AG04450 (cell line): Measurements from ENCODE around the gene LRRN4CL. TPM values are rescaled to one million over a fixed set of nuclear protein-coding genes. Genes with fewer than 3 reads are reported as not detected.

ENCODE experiments used
- CTCF ChIA-PET: fragments of 300-600, 350-600 bp; formaldehyde crosslinking; extraction: SDS; loops from one replicate; lab custom pipeline; 2022; ENCODE audit warnings: antibody characterized with exemption, inconsistent platforms; lab: Charles Lee
- POLR2A ChIA-PET: fragments of 350-600 bp; formaldehyde crosslinking; extraction: SDS; loops from one replicate; lab custom pipeline; 2021; ENCODE audit warnings: antibody characterized with exemption, inconsistent platforms; lab: Yijun Ruan, JAX
- DNase-seq: peaks from one replicate; pipeline ENCODE4 v3.0.0-alpha.2; 2011; ENCODE audit warnings: low read depth, low spot score
- H3K27ac ChIP-seq: one replicate; pipeline ENCODE4 v1.5.1; 2012; ENCODE audit warnings: low read depth, low read length, control low read depth
- H3K27me3 ChIP-seq: one replicate; pipeline ENCODE4 v1.6.0; 2012; ENCODE audit warnings: low read length; ENCODE audit not compliant: control insufficient read depth, insufficient read depth
- H3K4me3 ChIP-seq: 2 replicates; pipeline ENCODE4 v1.5.1; 2011; ENCODE audit warnings: mild to moderate bottlenecking, low read depth, low read length, control low read depth
- H3K9me3 ChIP-seq: 2 replicates; pipeline ENCODE4 v1.5.1; 2012; ENCODE audit warnings: low read length; ENCODE audit not compliant: control insufficient read depth, insufficient read depth
- polyA plus RNA-seq: library from polyadenylated mRNA; depleted of rRNA; stranded (reverse); fragments of >200 nt; gene quantifications from 2 replicates; pipeline ENCODE4 v1.2.3, GENCODE V29; 2011
- TF ChIP-seq, protein P1 (sequence below): IDR thresholded peaks from 2 replicates; pipeline ENCODE4 v1.5.1; 2011; ENCODE audit warnings: low read depth, low read length, control low read depth, inconsistent platforms

LRRN4CL gene
- polyA plus RNA-seq, 1 experiment = 4.1 TPM

DNA sequence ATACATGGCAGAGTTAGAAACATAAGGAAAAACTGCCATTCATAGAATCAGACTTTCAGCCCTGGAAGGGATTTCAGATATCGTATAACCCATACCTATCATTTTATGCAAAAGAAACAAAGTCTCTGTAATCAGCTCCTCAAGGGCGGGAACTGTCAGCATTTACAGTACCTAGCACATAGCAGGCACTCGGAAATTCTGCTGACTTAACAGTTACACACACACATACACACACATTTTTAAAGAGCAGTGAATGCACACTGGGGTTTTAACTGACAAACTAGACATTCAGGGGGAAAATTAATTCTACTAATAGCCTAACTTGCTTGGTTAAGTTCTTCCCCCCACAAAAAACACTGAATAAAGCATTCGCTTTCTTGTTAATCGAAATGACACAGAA lies 26.9 kb upstream of the LRRN4CL start:
- no peaks in the 10 kb centered on the region for H3K27me3 ChIP-seq
- H3K4me3 ChIP-seq = no peak overlapping the region
- ChIA-PET POLR2A (no interaction called here), CTCF (interaction anchor here (1.9 to 2.1 kb wide), 2 partner anchors 35 to 70 kb away, joined by 5 to 6 read pairs; no protein-coding TSS in a partner anchor)
- no peak for DNase-seq
- TF ChIP-seq, protein P1, sequence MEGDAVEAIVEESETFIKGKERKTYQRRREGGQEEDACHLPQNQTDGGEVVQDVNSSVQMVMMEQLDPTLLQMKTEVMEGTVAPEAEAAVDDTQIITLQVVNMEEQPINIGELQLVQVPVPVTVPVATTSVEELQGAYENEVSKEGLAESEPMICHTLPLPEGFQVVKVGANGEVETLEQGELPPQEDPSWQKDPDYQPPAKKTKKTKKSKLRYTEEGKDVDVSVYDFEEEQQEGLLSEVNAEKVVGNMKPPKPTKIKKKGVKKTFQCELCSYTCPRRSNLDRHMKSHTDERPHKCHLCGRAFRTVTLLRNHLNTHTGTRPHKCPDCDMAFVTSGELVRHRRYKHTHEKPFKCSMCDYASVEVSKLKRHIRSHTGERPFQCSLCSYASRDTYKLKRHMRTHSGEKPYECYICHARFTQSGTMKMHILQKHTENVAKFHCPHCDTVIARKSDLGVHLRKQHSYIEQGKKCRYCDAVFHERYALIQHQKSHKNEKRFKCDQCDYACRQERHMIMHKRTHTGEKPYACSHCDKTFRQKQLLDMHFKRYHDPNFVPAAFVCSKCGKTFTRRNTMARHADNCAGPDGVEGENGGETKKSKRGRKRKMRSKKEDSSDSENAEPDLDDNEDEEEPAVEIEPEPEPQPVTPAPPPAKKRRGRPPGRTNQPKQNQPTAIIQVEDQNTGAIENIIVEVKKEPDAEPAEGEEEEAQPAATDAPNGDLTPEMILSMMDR = no peak
- H3K27ac ChIP-seq = peak overlapping the region; percentile 11
- H3K9me3 ChIP-seq = no peaks in the 10 kb centered on the region; the same call in 1 of the 2 replicates

DNA sequence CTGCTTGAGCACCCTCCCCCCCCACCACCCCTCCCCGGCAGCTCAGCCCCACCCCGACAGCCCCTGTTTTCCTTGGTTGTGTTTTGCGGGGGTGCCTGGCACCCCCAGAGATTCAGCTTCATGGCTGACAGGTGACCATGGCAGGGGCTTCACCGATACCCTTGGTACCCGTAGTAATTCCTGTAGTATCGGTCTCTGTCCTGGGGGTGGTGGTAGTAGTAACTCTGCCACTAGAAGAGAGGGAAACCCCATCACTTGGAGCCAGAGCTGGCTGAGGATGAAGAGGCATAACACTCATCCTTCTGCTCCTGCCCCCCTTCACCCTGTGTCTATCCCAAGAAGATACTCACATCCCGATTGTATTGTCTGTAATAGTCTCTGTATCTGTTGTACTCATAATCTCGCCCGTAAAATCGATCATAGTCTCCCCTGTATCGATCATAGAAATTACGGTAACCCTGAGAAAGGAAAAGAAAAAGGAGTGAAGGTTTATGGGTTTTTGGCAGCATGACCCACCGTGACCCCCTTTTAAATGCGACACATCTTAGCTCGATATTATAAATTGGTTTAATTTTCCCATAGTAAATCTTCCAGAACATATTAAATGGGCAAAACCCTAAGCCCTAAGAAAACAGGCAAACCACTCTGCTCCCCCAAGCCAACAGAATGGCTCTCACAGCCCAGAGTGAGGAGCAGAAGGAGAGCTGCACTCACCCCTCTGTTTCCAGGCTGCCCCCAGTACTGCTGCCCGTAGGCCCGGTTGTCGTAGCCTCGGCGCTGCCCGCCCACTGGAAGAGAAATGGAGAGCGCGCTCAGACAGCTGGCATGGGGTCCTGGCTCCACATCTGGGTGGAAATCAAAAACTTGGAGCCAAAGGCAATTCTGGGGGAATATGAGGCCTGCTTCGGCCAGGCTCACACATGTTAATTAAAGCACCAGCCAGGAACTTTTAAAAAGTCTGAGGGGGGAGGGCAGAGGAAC lies 26.1 kb upstream of the LRRN4CL start:
- peak overlapping the region; percentile 31 for H3K27ac ChIP-seq
- TF ChIP-seq, protein P1 = no peak
- POLR2A ChIA-PET = interaction anchor here (0.6 kb wide), 2 partner anchors 9 to 71 kb away, joined by 3 to 4 read pairs; no protein-coding TSS in a partner anchor
- CTCF ChIA-PET = interaction anchor here (0.6 to 1.9 kb wide), 2 partner anchors 71 to 165 kb away, joined by 3 to 6 read pairs; partner anchors contain the start of gene SLC3A2
- H3K4me3 ChIP-seq = no peak overlapping the region
- DNase-seq = no peak
- H3K27me3 ChIP-seq = no peaks in the 10 kb centered on the region
- H3K9me3 ChIP-seq = no peaks in the 10 kb centered on the region; the same call in 1 of the 2 replicates

DNA sequence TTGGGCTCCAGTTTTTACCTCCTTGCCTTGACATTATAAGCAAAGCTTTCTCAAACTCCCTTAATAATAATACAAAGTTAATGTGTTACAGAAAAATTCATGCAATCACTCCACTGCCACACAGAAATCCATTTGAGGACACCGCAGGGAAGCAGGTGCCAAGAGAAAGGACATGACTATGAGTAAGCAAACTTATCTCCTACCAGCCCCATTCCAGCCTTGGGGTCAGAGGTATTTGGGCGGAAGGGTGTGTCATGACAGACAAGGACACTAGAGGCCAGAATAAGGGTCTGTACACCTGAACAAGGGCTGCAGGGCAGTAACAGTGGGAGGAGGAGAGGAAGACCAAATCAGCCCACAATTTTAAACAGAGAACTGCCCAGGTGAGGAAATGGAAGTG lies 24.0 kb upstream of the LRRN4CL start:
- no peak for DNase-seq
- POLR2A ChIA-PET = interaction anchor here (0.9 to 1.7 kb wide), 2 partner anchors 14 to 48 kb away, joined by 4 read pairs; partner anchors contain the start of genes C11orf98, CSKMT and HNRNPUL2
- H3K27ac ChIP-seq = no peak overlapping the region
- no peak overlapping the region for H3K4me3 ChIP-seq
- TF ChIP-seq, protein P1 = no peak
- H3K9me3 ChIP-seq = no peaks in the 10 kb centered on the region; the same call in 1 of the 2 replicates
- CTCF ChIA-PET = interaction anchor here (1.5 kb wide), 1 partner anchor 10 kb away, joined by 3 read pairs; no protein-coding TSS in a partner anchor
- H3K27me3 ChIP-seq = no peaks in the 10 kb centered on the region

DNA sequence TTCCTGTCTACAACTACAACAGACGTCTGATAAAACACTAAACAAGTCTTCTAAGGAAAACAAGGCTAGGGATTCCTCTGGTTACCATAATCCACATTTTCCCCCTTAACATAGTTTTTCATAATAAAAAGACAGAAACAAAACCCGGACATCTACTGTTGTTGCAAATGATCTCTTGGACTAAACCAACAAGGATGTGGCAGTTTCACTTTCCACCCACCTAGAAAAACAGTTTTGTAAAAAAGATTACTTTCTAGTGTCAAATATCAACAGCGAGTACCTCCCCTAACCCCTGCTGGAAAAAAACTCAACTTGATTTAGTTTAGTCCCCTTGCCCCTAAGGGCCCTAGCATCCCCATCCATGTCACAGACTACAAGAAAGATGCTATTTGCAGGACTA lies 23.5 kb upstream of the LRRN4CL start:
- POLR2A ChIA-PET = interaction anchor here (0.7 to 1.7 kb wide), 2 partner anchors 15 to 55 kb away, joined by 4 to 6 read pairs; partner anchors contain the start of gene HNRNPUL2

More for the DNA sequence above, 23.5 kb upstream of the LRRN4CL start:
- CTCF ChIA-PET = no interaction called here
- no peaks in the 10 kb centered on the region for H3K27me3 ChIP-seq
- DNase-seq = no peak
- peak overlapping the region; percentile 52 for H3K27ac ChIP-seq
- no peak overlapping the region for H3K4me3 ChIP-seq
- H3K9me3 ChIP-seq = no peaks in the 10 kb centered on the region; the same call in 1 of the 2 replicates
- TF ChIP-seq, protein P1 = no peak
